AML-193 (cell line): ENCODE results near the gene SLC2A4.
"Not testable (repeated sequence)": the region's sequence is repeated elsewhere in the genome, so short reads cannot be mapped to it uniquely, and the experiment has no call there.

Experiments
- DNase-seq, 2 experiments: peaks; one replicate each; lab custom pipeline; 2025; lab: John Stamatoyannopoulos, UW

The SLC2A4 gene

GRCh38 chr17:7281074-7281952 lies at the start of gene SLC2A4:
Gene SLC2A4, plus strand, starts transcription at chr17:7281718. Its CDS starts 217 bp downstream, at chr17:7281935.
- peak; percentile 41 to 56 for DNase-seq

- DNase-seq = no peak
Measured at GRCh38 chr17:7232114-7232513, 49.4 kb upstream of the SLC2A4 start.

- no peak for DNase-seq
Measured at GRCh38 chr17:7233701-7234082, 47.8 kb upstream of the SLC2A4 start.

- peak; percentile 45 to 67 for DNase-seq
Measured at GRCh38 chr17:7234083-7234951, 47.2 kb upstream of the SLC2A4 start, which contains the start of gene DVL2. Gene DVL2, minus strand, starts transcription at chr17:7234517. Its CDS starts 255 bp downstream, at chr17:7234262.

GRCh38 chr17:7235693-7236665 lies 45.5 kb upstream of the SLC2A4 start:
- DNase-seq = no peak

- no peak for DNase-seq
Measured at GRCh38 chr17:7236808-7237207, 44.7 kb upstream of the SLC2A4 start.

GRCh38 chr17:7237266-7237760 lies 44.2 kb upstream of the SLC2A4 start:
- no peak for DNase-seq

- DNase-seq = peak in 1 of 2 experiments; percentile 3
Measured at GRCh38 chr17:7237761-7238419, 43.6 kb upstream of the SLC2A4 start.

GRCh38 chr17:7238420-7239090 lies 43.0 kb upstream of the SLC2A4 start:
- no peak for DNase-seq

GRCh38 chr17:7239091-7240027 lies 42.2 kb upstream of the SLC2A4 start, which contains the start of gene PHF23:
Gene PHF23, minus strand, starts transcription at chr17:7239457. Its CDS starts 178 bp downstream, at chr17:7239279.
- DNase-seq = peak; percentile 87

- DNase-seq = no peak
Measured at GRCh38 chr17:7240375-7240774, 41.1 kb upstream of the SLC2A4 start.

- no peak for DNase-seq
Measured at GRCh38 chr17:7241090-7241733, 40.3 kb upstream of the SLC2A4 start.

- DNase-seq = peak; percentile 39 to 47
Measured at GRCh38 chr17:7241783-7242716, 39.5 kb upstream of the SLC2A4 start, which contains the start of gene GABARAP. Gene GABARAP, minus strand, starts transcription at chr17:7242449. Its CDS starts 119 bp downstream, at chr17:7242330.

GRCh38 chr17:7242717-7243452 lies 38.6 kb upstream of the SLC2A4 start:
- peak; percentile 43 to 61 for DNase-seq

- DNase-seq = no peak
Measured at GRCh38 chr17:7243453-7243729, 38.1 kb upstream of the SLC2A4 start.

- DNase-seq = not testable (repeated sequence)
Measured at GRCh38 chr17:7243838-7244237, 37.7 kb upstream of the SLC2A4 start.

- DNase-seq = no peak
Measured at GRCh38 chr17:7246779-7247178, 34.7 kb upstream of the SLC2A4 start.
